Upper lobe of left lung (tissue), 4 donors: ENCODE measurements around the gene UNCX.

ENCODE experiments used
- CTCF ChIP-seq, 6 experiments: fragments of 450-650 bp in 4 of 6; fragments of 200-600 bp in 2 of 6; sonication (generic) in 2 of 6; IDR thresholded peaks; one replicate each; pipeline ENCODE4 v1.5.1; 2016 to 2019; ENCODE audit warnings: antibody characterized with exemption in 6 of 6
- POLR2A ChIP-seq, 4 donors: fragments of 450-650 bp; IDR thresholded peaks; one replicate each; pipeline ENCODE4 v1.5.1; 2016 to 2017; ENCODE audit warnings: antibody characterized with exemption in 4 of 4, mild to moderate bottlenecking in 2 of 4
- POLR2AphosphoS5 ChIP-seq, 2 donors: sonication (generic); formaldehyde crosslinking; IDR thresholded peaks; one replicate each; pipeline ENCODE4 v1.5.1; 2017; ENCODE audit warnings: antibody characterized with exemption in 2 of 2

GRCh38 chr7:1253681-1254181, 21.1 kb downstream of the UNCX start:
- TF ChIP-seq CTCF (IDR thresholded peaks at IDR 0.05) (no peak), POLR2A (IDR thresholded peaks at IDR 0.05) (no peak), POLR2AphosphoS5 (IDR thresholded peaks at IDR 0.05) (no peak)
